Sigmoid colon (tissue), 3 donors: Measurements from ENCODE around the gene BCAS3.

Experiments used
- CTCF ChIP-seq, 4 experiments: fragments of 450-650 bp in 3 of 4; fragments of 200-600 bp in 1 of 4; IDR thresholded peaks; one replicate each; pipeline ENCODE4 v1.5.1; 2016 to 2019; ENCODE audit warnings: antibody characterized with exemption in 4 of 4, mild to moderate bottlenecking in 3 of 4, moderate library complexity in 2 of 4
- POLR2A ChIP-seq, 2 donors: fragments of 450-650 bp; IDR thresholded peaks; one replicate each; pipeline ENCODE4 v1.6.1; 2016; ENCODE audit warnings: antibody characterized with exemption in 2 of 2, mild to moderate bottlenecking in 2 of 2, moderate library complexity in 2 of 2

GRCh38 chr17:61400066-61400716, 722.5 kb downstream of the BCAS3 start:
- TF ChIP-seq CTCF (IDR thresholded peaks at IDR 0.05), result no peak
- no peak for TF ChIP-seq POLR2A (IDR thresholded peaks at IDR 0.05)
